ENCODE results near the gene ZNF783. TPM values are rescaled to one million over a fixed set of nuclear protein-coding genes. Genes with fewer than 3 reads are reported as not detected.

The ZNF783 gene
- total and polyA plus RNA-seq, 2 of the 8 experiments (the other 6 are each of a cell fraction or from before 2014, with no cell fraction given): 7.3 to 8.2 TPM

- TF ChIP-seq ATF2 (IDR thresholded peaks at IDR 0.05; ENCODE audit: low read length): no peak
- peak; percentile 54; the same call in 1 of the 2 replicates for TF ChIP-seq CREB1 (IDR thresholded peaks at IDR 0.05)
- no peak for TF ChIP-seq POU5F1 (IDR thresholded peaks at IDR 0.05; ENCODE audit: low read depth, low read length)
- 0 out of 2 replicates have a peak, but pooled peaks have one; percentile 27 for TF ChIP-seq EGR1 (IDR thresholded peaks at IDR 0.05; ENCODE audit: borderline replicate concordance, low read depth, low read length)
- TF ChIP-seq KDM5A (IDR thresholded peaks at IDR 0.05; ENCODE audit: low read length): no peak
- TF ChIP-seq EP300 (IDR thresholded peaks at IDR 0.05; ENCODE audit: borderline replicate concordance in 1 of 2, low read depth in 2 of 2, low read length in 2 of 2): peak in 1 of 2 experiments; percentile 74; a peak in 1 of 3 replicates
- no peak for TF ChIP-seq CHD7 (IDR thresholded peaks at IDR 0.05; ENCODE audit: insufficient replicate concordance, low read length)
- no peak for TF ChIP-seq BRCA1 (IDR thresholded peaks at IDR 0.05; ENCODE audit: low read depth, low read length)
Measured at GRCh38 chr7:149239345-149240143, 22.5 kb upstream of the ZNF783 start, which contains the start of gene ZNF212 (continued).

All from H1 (cell line).